CD8-positive, alpha-beta memory T cell (primary cell): ENCODE results near the gene ZBTB4. TPM values are rescaled to one million over a fixed set of nuclear protein-coding genes. Genes with fewer than 3 reads are reported as not detected.

Experiments
- CTCF ChIA-PET: fragments of 350-600 bp; sonication (Branson Sonifier 250); formaldehyde crosslinking; loops from one replicate; lab custom pipeline; 2021; ENCODE audit warnings: antibody characterized with exemption; lab: Charles Lee
- POLR2A ChIA-PET: fragments of 350-600 bp; sonication (Branson Sonifier 250); formaldehyde crosslinking; loops from one replicate; lab custom pipeline; 2021; ENCODE audit warnings: antibody characterized with exemption; lab: Charles Lee
- DNase-seq, 5 donors: peaks; one replicate each; pipeline versions ENCODE4 v3.0.0 to v3.0.0-alpha.2; 2020 to 2022; ENCODE audit warnings: mixed read lengths in 1 of 5
- H3K27ac ChIP-seq: one replicate; pipeline ENCODE4 v1.7.0; 2013; ENCODE audit warnings: low read depth, mild to moderate bottlenecking, low read length, moderate library complexity
- H3K27me3 ChIP-seq: 2 replicates; pipeline ENCODE4 v1.7.0; 2013; ENCODE audit warnings: low read length, mild to moderate bottlenecking; ENCODE audit not compliant: insufficient read depth, poor library complexity, severe bottlenecking
- H3K36me3 ChIP-seq: 2 replicates; pipeline ENCODE4 v1.7.0; 2013; ENCODE audit warnings: mild to moderate bottlenecking, low read length, moderate library complexity; ENCODE audit not compliant: insufficient read depth
- H3K4me1 ChIP-seq: 2 replicates; pipeline ENCODE4 v1.7.0; 2013; ENCODE audit warnings: mild to moderate bottlenecking, low read length, moderate library complexity; ENCODE audit not compliant: insufficient read depth
- H3K4me3 ChIP-seq: 2 replicates; pipeline ENCODE4 v1.7.0; 2013; ENCODE audit warnings: mild to moderate bottlenecking, low read length
- H3K9me3 ChIP-seq: 2 replicates; pipeline ENCODE4 v1.7.0; 2013; ENCODE audit warnings: mild to moderate bottlenecking, low read length
- H3K27ac Mint-ChIP-seq, 8 donors: one replicate each; pipeline ENCODE4 v1.8.0; 2020 to 2021; ENCODE audit warnings: mixed read lengths in 8 of 8, mild to moderate bottlenecking in 6 of 8, inconsistent platforms in 3 of 8, moderate library complexity in 3 of 8
- H3K27me3 Mint-ChIP-seq, 2 donors: one replicate each; pipeline ENCODE4 v1.8.0; 2020 to 2021; ENCODE audit warnings: mixed read lengths in 2 of 2, mild to moderate bottlenecking in 1 of 2, moderate library complexity in 1 of 2
- H3K36me3 Mint-ChIP-seq, 3 donors: one replicate each; pipeline ENCODE4 v1.8.0; 2020 to 2021; ENCODE audit warnings: mixed read lengths in 3 of 3, inconsistent platforms in 1 of 3, mild to moderate bottlenecking in 1 of 3
- H3K4me1 Mint-ChIP-seq, 3 donors: one replicate each; pipeline ENCODE4 v1.8.0; 2020 to 2021; ENCODE audit warnings: mixed read lengths in 3 of 3, inconsistent platforms in 1 of 3, mild to moderate bottlenecking in 1 of 3
- H3K4me3 Mint-ChIP-seq, 7 donors: one replicate each; pipeline ENCODE4 v1.8.0; 2020 to 2021; ENCODE audit warnings: mixed read lengths in 7 of 7, mild to moderate bottlenecking in 6 of 7, moderate library complexity in 4 of 7, inconsistent platforms in 2 of 7
- H3K9me3 Mint-ChIP-seq, 5 donors: one replicate each; pipeline ENCODE4 v1.8.0; 2020 to 2022; ENCODE audit warnings: mixed read lengths in 5 of 5, mild to moderate bottlenecking in 3 of 5, moderate library complexity in 2 of 5, inconsistent platforms in 1 of 5
- polyA plus RNA-seq: library from polyadenylated mRNA; unstranded; fragments of 300-500 nt; fragmentation: Illumina TruSeq; gene quantifications from one replicate; pipeline ENCODE4 v1.2.3, GENCODE V29; 2021
- total RNA-seq, 2 experiments: library from RNA; stranded (reverse); gene quantifications; one replicate each; pipeline ENCODE4 v1.2.3, GENCODE V29; 2021

ZBTB4 gene
- total and polyA plus RNA-seq, 3 experiments from 2014 or later = 22.8 to 24.1 (median 23.1) TPM

DNA sequence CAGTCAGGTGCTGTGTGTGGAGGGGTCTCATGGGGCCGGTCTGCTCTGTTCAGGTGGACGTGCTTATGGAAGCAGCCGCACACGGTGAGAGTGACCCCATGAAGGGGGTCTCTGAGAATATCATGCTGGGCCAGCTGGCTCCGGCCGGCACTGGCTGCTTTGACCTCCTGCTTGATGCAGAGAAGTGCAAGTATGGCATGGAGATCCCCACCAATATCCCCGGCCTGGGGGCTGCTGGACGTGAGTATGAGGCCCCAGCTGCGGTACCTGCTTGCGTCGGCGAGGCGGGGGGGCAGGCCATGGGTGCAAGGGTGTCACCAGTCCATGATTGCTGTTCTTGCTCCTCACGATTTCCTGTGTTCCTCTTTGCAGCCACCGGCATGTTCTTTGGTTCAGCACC lies 32.7 kb upstream of the ZBTB4 start:
- Mint-ChIP-seq H3K36me3 (peaks cover 10 to 80% (median 20%) of the 10 kb centered on the region in 3 donors), H3K9me3 (no peaks in the 10 kb centered on the region), H3K4me1 (no peaks in the 10 kb centered on the region), H3K4me3 (no peak overlapping the region), H3K27ac (peak overlapping the region in 3 of 8 donors; percentile 29 to 66 (median 38)), H3K27me3 (no peaks in the 10 kb centered on the region)
- Histone ChIP-seq H3K9me3 (no peaks in the 10 kb centered on the region), H3K36me3 (peaks cover 30% of the 10 kb centered on the region), H3K27me3 (no peaks in the 10 kb centered on the region), H3K27ac (no peak overlapping the region), H3K4me3 (no peak overlapping the region), H3K4me1 (no peaks in the 10 kb centered on the region)
- ChIA-PET CTCF (interaction anchor here (1.0 to 5.5 kb wide), 3 partner anchors 49 to 175 kb away, joined by 3 to 34 read pairs (median 18); partner anchors contain the start of genes TMEM102, TP53 and WRAP53), POLR2A (interaction anchor here (0.6 kb wide), 1 partner anchor 52 kb away, joined by 6 read pairs; no protein-coding TSS in a partner anchor)
- no peak for DNase-seq

DNA sequence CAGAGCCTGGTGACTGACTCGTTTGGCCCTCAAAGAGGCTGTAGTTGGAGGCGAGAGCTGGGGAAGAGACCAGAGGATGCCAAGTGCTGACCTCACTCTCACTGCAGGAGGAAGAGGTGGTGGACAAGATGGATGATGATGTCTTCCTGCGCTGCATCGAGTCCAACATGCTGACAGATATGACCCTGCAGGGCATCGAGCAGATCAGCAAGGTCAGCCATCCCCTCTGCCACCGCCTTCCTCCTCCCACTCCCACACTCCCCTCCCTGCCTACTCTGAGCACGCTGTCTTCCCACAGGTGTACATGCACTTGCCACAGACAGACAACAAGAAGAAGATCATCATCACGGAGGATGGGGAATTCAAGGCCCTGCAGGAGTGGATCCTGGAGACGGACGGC lies 31.7 kb upstream of the ZBTB4 start:
- Histone ChIP-seq H3K4me3 (no peak overlapping the region), H3K9me3 (no peaks in the 10 kb centered on the region), H3K4me1 (no peaks in the 10 kb centered on the region), H3K36me3 (peaks cover 30% of the 10 kb centered on the region), H3K27ac (no peak overlapping the region), H3K27me3 (no peaks in the 10 kb centered on the region)
- H3K36me3 Mint-ChIP-seq = peaks cover 10 to 87% (median 23%) of the 10 kb centered on the region in 3 donors
- POLR2A ChIA-PET = interaction anchor here (0.6 kb wide), 1 partner anchor 284 kb away, joined by 4 read pairs; no protein-coding TSS in a partner anchor
- no peaks in the 10 kb centered on the region for H3K27me3 Mint-ChIP-seq
- H3K4me1 Mint-ChIP-seq = no peaks in the 10 kb centered on the region
- no peak for DNase-seq
- peak overlapping the region in 1 of 8 donors; percentile 26 for H3K27ac Mint-ChIP-seq
- CTCF ChIA-PET = interaction anchor here (1.0 kb wide), 1 partner anchor 50 kb away, joined by 3 read pairs; no protein-coding TSS in a partner anchor
- H3K9me3 Mint-ChIP-seq = no peaks in the 10 kb centered on the region
- no peak overlapping the region for H3K4me3 Mint-ChIP-seq

DNA sequence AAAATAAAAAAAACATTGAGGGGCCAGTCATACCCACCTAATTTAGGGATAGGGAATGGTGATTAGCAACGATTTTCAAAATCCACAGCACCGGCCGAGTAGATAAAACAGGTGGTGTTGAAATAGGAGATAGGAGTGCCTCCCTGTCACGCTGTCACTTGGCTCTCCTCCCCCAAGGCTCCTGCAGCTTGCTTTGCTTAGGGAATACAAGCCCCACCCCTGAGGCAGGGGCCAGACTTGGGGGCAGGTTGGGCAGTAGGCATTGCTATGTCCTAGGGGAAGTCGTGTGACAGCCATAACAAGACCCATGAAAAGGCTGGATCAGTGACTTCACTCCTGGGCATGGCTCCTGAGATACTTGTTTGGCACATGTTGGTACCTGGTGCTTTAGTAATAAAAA lies 30.5 kb upstream of the ZBTB4 start:
- Histone ChIP-seq H3K27me3 (no peaks in the 10 kb centered on the region), H3K4me3 (no peak overlapping the region), H3K9me3 (no peaks in the 10 kb centered on the region), H3K4me1 (no peaks in the 10 kb centered on the region), H3K27ac (no peak overlapping the region), H3K36me3 (peaks cover 38% of the 10 kb centered on the region)
- Mint-ChIP-seq H3K27ac (no peak overlapping the region), H3K4me3 (no peak overlapping the region), H3K27me3 (no peaks in the 10 kb centered on the region), H3K9me3 (no peaks in the 10 kb centered on the region), H3K4me1 (no peaks in the 10 kb centered on the region), H3K36me3 (peaks cover 10 to 94% (median 25%) of the 10 kb centered on the region in 3 donors)
- CTCF ChIA-PET = interaction anchor here (0.6 to 1.7 kb wide), 3 partner anchors 13 to 73 kb away, joined by 3 to 7 read pairs (median 3); partner anchors contain the start of gene TMEM102
- POLR2A ChIA-PET = no interaction called here
- no peak for DNase-seq

DNA sequence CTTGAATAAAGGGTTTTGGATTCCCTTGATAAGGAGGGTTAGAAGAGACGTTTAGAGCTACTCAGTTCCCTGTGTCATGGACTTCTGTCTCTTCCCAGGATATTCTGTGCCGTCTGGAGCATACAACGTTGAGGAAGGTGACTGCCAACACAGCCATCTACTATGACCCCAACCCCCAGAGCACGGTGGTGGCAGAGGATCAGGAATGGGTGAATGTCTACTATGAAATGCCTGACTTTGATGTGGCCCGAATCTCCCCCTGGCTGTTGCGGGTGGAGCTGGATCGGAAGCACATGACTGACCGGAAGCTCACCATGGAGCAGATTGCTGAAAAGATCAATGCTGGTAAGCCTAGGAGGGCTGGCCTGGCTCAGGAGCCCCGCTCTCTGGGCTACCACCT lies 29.4 kb upstream of the ZBTB4 start:
- H3K27me3 Mint-ChIP-seq = no peaks in the 10 kb centered on the region
- POLR2A ChIA-PET = no interaction called here
- no peaks in the 10 kb centered on the region for H3K9me3 Mint-ChIP-seq
- H3K4me1 ChIP-seq = no peaks in the 10 kb centered on the region
- CTCF ChIA-PET = interaction anchor here (1.5 to 2.6 kb wide), 3 partner anchors 14 to 72 kb away, joined by 3 to 12 read pairs (median 7); partner anchors contain the start of genes SENP3 and TMEM102
- H3K4me1 Mint-ChIP-seq = no peaks in the 10 kb centered on the region
- H3K27ac ChIP-seq = no peak overlapping the region
- H3K9me3 ChIP-seq = no peaks in the 10 kb centered on the region
- H3K27ac Mint-ChIP-seq = peak overlapping the region in 2 of 8 donors; percentile 3 to 62
- H3K4me3 ChIP-seq = no peak overlapping the region
- H3K36me3 Mint-ChIP-seq = peaks cover 10 to 93% (median 27%) of the 10 kb centered on the region in 3 donors
- no peak for DNase-seq
- no peak overlapping the region for H3K4me3 Mint-ChIP-seq
- no peaks in the 10 kb centered on the region for H3K27me3 ChIP-seq
- peaks cover 44% of the 10 kb centered on the region for H3K36me3 ChIP-seq

DNA sequence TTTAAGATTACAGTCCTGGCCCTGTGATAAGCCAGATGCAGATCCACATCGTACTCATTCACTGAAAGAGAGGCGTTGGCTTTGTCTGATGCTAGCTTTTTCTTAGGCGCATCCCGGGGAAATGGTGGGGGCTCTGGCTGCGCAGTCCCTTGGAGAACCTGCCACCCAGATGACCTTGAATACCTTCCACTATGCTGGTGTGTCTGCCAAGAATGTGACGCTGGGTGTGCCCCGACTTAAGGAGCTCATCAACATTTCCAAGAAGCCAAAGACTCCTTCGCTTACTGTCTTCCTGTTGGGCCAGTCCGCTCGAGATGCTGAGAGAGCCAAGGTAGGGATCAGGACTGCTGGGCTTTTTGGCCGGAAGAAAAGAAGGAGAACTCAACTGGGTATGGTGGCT lies 28.7 kb upstream of the ZBTB4 start:
- no peak for DNase-seq
- H3K36me3 ChIP-seq = peaks cover 46% of the 10 kb centered on the region
- ChIA-PET POLR2A (no interaction called here), CTCF (interaction anchor here (1.4 to 2.6 kb wide), 3 partner anchors 53 to 181 kb away, joined by 3 to 12 read pairs (median 7); partner anchors contain the start of genes SENP3, TMEM102 and WRAP53)
- peak overlapping the region in 1 of 8 donors; percentile 75 for H3K27ac Mint-ChIP-seq
- no peaks in the 10 kb centered on the region for H3K9me3 Mint-ChIP-seq
- H3K36me3 Mint-ChIP-seq = peaks cover 10 to 93% (median 29%) of the 10 kb centered on the region in 3 donors
- H3K27ac ChIP-seq = no peak overlapping the region
- H3K4me1 Mint-ChIP-seq = no peaks in the 10 kb centered on the region
- no peaks in the 10 kb centered on the region for H3K27me3 Mint-ChIP-seq
- no peaks in the 10 kb centered on the region for H3K4me1 ChIP-seq
- H3K9me3 ChIP-seq = no peaks in the 10 kb centered on the region
- no peak overlapping the region for H3K4me3 Mint-ChIP-seq
- H3K4me3 ChIP-seq = no peak overlapping the region
- H3K27me3 ChIP-seq = no peaks in the 10 kb centered on the region

DNA sequence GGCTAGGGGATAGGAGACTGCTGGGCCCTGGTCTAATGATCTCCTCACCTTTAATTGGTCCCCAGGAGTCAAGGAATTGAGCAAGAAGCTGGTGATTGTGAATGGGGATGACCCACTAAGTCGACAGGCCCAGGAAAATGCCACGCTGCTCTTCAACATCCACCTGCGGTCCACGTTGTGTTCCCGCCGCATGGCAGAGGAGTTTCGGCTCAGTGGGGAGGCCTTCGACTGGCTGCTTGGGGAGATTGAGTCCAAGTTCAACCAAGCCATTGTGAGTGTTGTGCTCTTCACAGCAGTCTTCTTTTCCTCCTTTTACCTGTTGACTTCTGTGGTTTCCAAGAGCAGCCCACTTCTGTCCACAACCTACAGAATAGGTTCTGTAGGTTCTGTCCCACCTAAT lies 24.1 kb upstream of the ZBTB4 start:
- Mint-ChIP-seq H3K36me3 (peaks cover 8 to 86% (median 27%) of the 10 kb centered on the region in 3 donors), H3K27ac (peak overlapping the region in 2 of 8 donors; percentile 26 to 61), H3K27me3 (peaks cover 0 to 2% of the 10 kb centered on the region in 2 donors), H3K4me1 (no peaks in the 10 kb centered on the region), H3K4me3 (no peak overlapping the region), H3K9me3 (no peaks in the 10 kb centered on the region)
- no peaks in the 10 kb centered on the region for H3K4me1 ChIP-seq
- H3K27ac ChIP-seq = no peak overlapping the region
- ChIA-PET CTCF (interaction anchor here (1.2 to 2.5 kb wide), 2 partner anchors 18 to 67 kb away, joined by 3 to 7 read pairs; no protein-coding TSS in a partner anchor), POLR2A (interaction anchor here (1.3 kb wide), 1 partner anchor 67 kb away, joined by 4 read pairs; no protein-coding TSS in a partner anchor)
- no peaks in the 10 kb centered on the region for H3K9me3 ChIP-seq
- H3K36me3 ChIP-seq = peaks cover 68% of the 10 kb centered on the region
- no peak for DNase-seq
- no peaks in the 10 kb centered on the region for H3K27me3 ChIP-seq
- H3K4me3 ChIP-seq = no peak overlapping the region

DNA sequence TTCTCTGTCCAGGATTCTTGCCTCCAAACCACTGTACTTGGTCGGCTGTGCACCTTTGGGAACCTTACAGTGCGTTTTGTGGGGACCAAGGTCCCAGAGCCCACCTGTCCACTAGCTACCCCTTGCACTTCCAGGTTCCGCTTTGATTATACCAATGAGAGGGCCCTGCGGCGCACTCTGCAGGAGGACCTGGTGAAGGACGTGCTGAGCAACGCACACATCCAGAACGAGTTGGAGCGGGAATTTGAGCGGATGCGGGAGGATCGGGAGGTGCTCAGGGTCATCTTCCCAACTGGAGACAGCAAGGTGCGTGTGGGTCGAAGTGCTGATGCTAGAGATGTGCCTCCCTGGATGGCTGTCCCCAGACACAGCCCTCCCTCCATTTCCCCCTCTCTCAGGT lies 23.6 kb upstream of the ZBTB4 start:
- Mint-ChIP-seq H3K4me3 (no peak overlapping the region), H3K27ac (peak overlapping the region in 1 of 8 donors; percentile 57), H3K4me1 (no peaks in the 10 kb centered on the region), H3K9me3 (no peaks in the 10 kb centered on the region), H3K36me3 (peaks cover 8 to 86% (median 23%) of the 10 kb centered on the region in 3 donors), H3K27me3 (peaks cover 0 to 2% of the 10 kb centered on the region in 2 donors)
- CTCF ChIA-PET = interaction anchor here (1.2 to 2.5 kb wide), 2 partner anchors 17 to 66 kb away, joined by 3 to 7 read pairs; no protein-coding TSS in a partner anchor
- Histone ChIP-seq H3K27me3 (no peaks in the 10 kb centered on the region), H3K36me3 (peaks cover 68% of the 10 kb centered on the region), H3K4me1 (no peaks in the 10 kb centered on the region), H3K27ac (no peak overlapping the region), H3K9me3 (no peaks in the 10 kb centered on the region), H3K4me3 (no peak overlapping the region)
- DNase-seq = no peak
- POLR2A ChIA-PET = interaction anchor here (0.6 to 1.3 kb wide), 2 partner anchors 66 to 70 kb away, joined by 4 to 8 read pairs; no protein-coding TSS in a partner anchor
